ENCODE measurements around the gene GOLGA2.
"Not testable (repeated sequence)": the region's sequence is repeated elsewhere in the genome, so short reads cannot be mapped to it uniquely, and the experiment has no call there.

Gene GOLGA2

GRCh38 chr9:128242828-128243214 is 33.0 kb downstream of the GOLGA2 start:
- no peak for DNase-seq (ENCODE audit: low read depth)

- DNase-seq (ENCODE audit: low read depth): no peak
Measured at GRCh38 chr9:128242124-128242523, 33.7 kb downstream of the GOLGA2 start.

GRCh38 chr9:128233817-128234406 is 41.9 kb downstream of the GOLGA2 start:
- DNase-seq (ENCODE audit: low read depth): no peak

GRCh38 chr9:128232528-128233428 is 43.0 kb downstream of the GOLGA2 start:
- no peak for DNase-seq (ENCODE audit: low read depth)

- no peak for DNase-seq (ENCODE audit: low read depth)
Measured at GRCh38 chr9:128231638-128232527, 43.9 kb downstream of the GOLGA2 start.

GRCh38 chr9:128230897-128231296 is 44.9 kb downstream of the GOLGA2 start:
- not testable (repeated sequence) for DNase-seq (ENCODE audit: low read depth)

GRCh38 chr9:128226412-128226801 is 49.4 kb downstream of the GOLGA2 start:
- DNase-seq (ENCODE audit: low read depth): no peak

- no peak for DNase-seq (ENCODE audit: low read depth)
Measured at GRCh38 chr9:128225770-128226411, 49.9 kb downstream of the GOLGA2 start.

GRCh38 chr9:128224877-128225276 is 50.9 kb downstream of the GOLGA2 start:
- no peak for DNase-seq (ENCODE audit: low read depth)

GRCh38 chr9:128222880-128223670 is 52.7 kb downstream of the GOLGA2 start:
- no peak for DNase-seq (ENCODE audit: low read depth)

GRCh38 chr9:128222026-128222425 is 53.8 kb downstream of the GOLGA2 start:
- no peak for DNase-seq (ENCODE audit: low read depth)

- no peak for DNase-seq (ENCODE audit: low read depth)
Measured at GRCh38 chr9:128219831-128220230, 56.0 kb downstream of the GOLGA2 start.

- DNase-seq (ENCODE audit: low read depth): peak; percentile 91
Measured at GRCh38 chr9:128218518-128219389, 57.1 kb downstream of the GOLGA2 start.

GRCh38 chr9:128218172-128218517 is 57.7 kb downstream of the GOLGA2 start:
- no peak for DNase-seq (ENCODE audit: low read depth)

GRCh38 chr9:128216781-128217553 is 58.8 kb downstream of the GOLGA2 start:
- DNase-seq (ENCODE audit: low read depth): no peak

GRCh38 chr9:128215491-128216409 is 60.1 kb downstream of the GOLGA2 start:
- DNase-seq (ENCODE audit: low read depth): no peak

GRCh38 chr9:128214571-128215490 is 61.0 kb downstream of the GOLGA2 start:
- DNase-seq (ENCODE audit: low read depth): no peak
